Measurements from ENCODE around the gene LHFPL3. TPM values are rescaled to one million over a fixed set of nuclear protein-coding genes. Genes with fewer than 3 reads are reported as not detected.
A peak's percentile ranks its signal among the peaks of the same experiment; 100 is the strongest.

Gene LHFPL3
- total and polyA plus RNA-seq, 2 experiments from 2014 or later: 0.24 TPM; not detected in 1

DNA sequence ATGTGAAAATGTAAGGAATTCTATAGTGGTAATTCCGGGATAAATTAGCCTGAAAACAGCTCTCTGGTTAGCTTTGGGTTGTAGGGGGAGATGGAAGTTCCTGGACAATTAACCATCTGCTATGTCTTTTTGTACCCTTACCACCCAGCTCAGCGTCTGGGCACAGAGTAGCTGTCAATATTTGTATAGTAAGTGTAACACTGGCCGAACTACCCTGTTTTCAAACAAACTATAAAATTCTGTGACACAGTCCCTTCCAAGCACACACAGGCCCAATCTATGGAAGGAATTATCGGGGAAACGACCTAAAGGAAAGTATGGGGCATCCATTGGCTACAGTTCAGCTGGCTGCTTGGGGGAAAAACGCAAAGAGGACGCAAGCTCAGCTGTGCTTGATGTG is 869 bp upstream of the LHFPL3 start (continued):
- TF ChIP-seq CREB1 (CRISPR knock-in tag; IDR thresholded peaks at IDR 0.05; ENCODE audit: low read depth): no peak
- TF ChIP-seq ZNF114 (CRISPR knock-in tag; IDR thresholded peaks at IDR 0.05): no peak

DNA sequence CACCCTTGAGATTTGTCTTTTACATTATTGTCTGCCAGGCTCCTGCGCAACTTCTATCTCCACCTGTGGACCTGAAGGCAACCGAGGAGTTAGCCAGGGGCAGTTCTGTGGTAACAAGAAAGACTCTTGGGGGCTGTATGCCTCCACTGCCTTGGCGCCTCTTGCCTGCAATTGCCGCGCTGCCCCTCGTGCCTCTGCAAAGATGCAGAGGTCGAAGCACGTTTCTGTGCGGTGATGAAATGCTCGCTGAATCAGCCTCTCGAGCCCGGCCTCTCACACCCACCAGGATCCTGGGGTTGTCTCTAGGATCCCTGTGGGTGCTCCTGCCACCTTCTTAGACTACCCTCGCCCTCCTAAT is 486 bp upstream of the LHFPL3 start:
- peak overlapping the region; percentile 74 for H3K4me3 Mint-ChIP-seq
- H3K4me1 Mint-ChIP-seq: peaks cover 9% of the 10 kb centered on the region; the same call in 2 of the 3 replicates
- H3K4me2 ChIP-seq: peak overlapping the region; percentile 99
- no peaks in the 10 kb centered on the region; the same call in 2 of the 3 replicates for H3K9me3 Mint-ChIP-seq
- ATAC-seq: peak; percentile 40
- TF ChIP-seq EZH2 (IDR thresholded peaks at IDR 0.05; ENCODE audit: low read depth, unreplicated experiment) (peak; percentile 24), EZH2phosphoT487 (IDR thresholded peaks at IDR 0.05; ENCODE audit: unreplicated experiment) (no peak)
- H3K9me2 ChIP-seq (ENCODE audit: insufficient read depth): no peaks in the 10 kb centered on the region
- H3K27ac ChIP-seq (ENCODE audit: low read depth): no peak overlapping the region
- H3K27me3 Mint-ChIP-seq (ENCODE audit: insufficient read depth, low read depth, poor library complexity): peaks cover 43% of the 10 kb centered on the region
- H4K20me1 ChIP-seq (replicated peaks; ENCODE audit: insufficient read depth): no peaks in the 10 kb centered on the region
- no peaks in the 10 kb centered on the region for H3K79me2 ChIP-seq (replicated peaks; ENCODE audit: insufficient read depth)
- no peaks in the 10 kb centered on the region; the same call in 2 of the 3 replicates for H3K36me3 Mint-ChIP-seq (ENCODE audit: low read depth)
- peak overlapping the region; percentile 82 for H3K4me3 ChIP-seq
- no peak overlapping the region for H3K27ac Mint-ChIP-seq
- H3K27me3 ChIP-seq (ENCODE audit: insufficient read depth): peaks cover 78% of the 10 kb centered on the region
- H2AFZ ChIP-seq: peak overlapping the region; percentile 99
- DNase-seq (ENCODE audit: low spot score): peak; percentile 52
- no peaks in the 10 kb centered on the region for H3F3A ChIP-seq (replicated peaks; ENCODE audit: low read depth)
- no peaks in the 10 kb centered on the region for H3K36me3 ChIP-seq (ENCODE audit: insufficient read depth)
- peaks cover 6% of the 10 kb centered on the region; the same call in 1 of the 2 replicates for H3K4me1 ChIP-seq (ENCODE audit: insufficient read depth)

DNA sequence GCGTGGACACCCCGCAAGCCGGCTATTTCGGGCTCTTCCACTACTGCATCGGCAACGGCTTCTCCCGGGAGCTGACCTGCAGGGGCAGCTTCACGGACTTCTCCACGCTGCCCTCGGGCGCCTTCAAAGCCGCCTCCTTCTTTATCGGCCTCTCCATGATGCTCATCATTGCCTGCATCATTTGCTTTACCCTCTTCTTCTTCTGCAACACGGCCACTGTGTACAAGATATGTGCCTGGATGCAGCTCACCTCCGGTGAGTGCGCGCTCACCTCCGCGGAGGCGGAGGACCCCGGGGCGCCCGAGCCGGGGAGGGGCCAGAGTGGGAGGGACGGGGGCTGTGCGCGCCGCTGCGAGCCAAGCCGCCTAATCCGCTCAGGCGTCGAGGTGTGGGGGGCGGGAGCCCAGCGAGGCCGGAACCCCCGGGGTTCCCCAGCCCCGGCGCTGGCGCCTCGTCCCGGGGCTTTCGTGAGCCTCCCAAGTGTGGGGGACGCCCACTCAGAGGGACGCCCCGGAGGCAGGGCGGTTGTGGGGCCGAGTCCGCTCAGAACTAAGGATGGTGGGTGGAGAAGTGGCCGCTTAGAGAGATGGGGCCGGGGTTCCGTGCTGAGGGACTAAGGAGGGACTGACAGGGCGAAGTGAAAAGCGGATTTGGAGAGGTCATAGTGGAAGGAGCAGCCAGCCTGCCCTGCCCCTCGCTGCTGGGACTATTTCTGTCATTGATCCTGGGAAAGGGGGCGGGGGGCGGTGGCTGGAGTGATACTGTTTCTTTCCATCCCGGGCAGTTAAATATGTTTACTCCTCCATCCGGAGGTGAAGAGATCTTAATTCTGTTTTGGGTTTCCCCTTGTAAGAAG is 795 bp downstream of the LHFPL3 start:
- peaks cover 78% of the 10 kb centered on the region for H3K27me3 ChIP-seq (ENCODE audit: insufficient read depth)
- H3K36me3 Mint-ChIP-seq (ENCODE audit: low read depth): no peaks in the 10 kb centered on the region; the same call in 2 of the 3 replicates
- TF ChIP-seq, protein P1, sequence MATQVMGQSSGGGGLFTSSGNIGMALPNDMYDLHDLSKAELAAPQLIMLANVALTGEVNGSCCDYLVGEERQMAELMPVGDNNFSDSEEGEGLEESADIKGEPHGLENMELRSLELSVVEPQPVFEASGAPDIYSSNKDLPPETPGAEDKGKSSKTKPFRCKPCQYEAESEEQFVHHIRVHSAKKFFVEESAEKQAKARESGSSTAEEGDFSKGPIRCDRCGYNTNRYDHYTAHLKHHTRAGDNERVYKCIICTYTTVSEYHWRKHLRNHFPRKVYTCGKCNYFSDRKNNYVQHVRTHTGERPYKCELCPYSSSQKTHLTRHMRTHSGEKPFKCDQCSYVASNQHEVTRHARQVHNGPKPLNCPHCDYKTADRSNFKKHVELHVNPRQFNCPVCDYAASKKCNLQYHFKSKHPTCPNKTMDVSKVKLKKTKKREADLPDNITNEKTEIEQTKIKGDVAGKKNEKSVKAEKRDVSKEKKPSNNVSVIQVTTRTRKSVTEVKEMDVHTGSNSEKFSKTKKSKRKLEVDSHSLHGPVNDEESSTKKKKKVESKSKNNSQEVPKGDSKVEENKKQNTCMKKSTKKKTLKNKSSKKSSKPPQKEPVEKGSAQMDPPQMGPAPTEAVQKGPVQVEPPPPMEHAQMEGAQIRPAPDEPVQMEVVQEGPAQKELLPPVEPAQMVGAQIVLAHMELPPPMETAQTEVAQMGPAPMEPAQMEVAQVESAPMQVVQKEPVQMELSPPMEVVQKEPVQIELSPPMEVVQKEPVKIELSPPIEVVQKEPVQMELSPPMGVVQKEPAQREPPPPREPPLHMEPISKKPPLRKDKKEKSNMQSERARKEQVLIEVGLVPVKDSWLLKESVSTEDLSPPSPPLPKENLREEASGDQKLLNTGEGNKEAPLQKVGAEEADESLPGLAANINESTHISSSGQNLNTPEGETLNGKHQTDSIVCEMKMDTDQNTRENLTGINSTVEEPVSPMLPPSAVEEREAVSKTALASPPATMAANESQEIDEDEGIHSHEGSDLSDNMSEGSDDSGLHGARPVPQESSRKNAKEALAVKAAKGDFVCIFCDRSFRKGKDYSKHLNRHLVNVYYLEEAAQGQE (IDR thresholded peaks at IDR 0.05; ENCODE audit: unreplicated experiment): no peak
- TF ChIP-seq EZH2phosphoT487 (IDR thresholded peaks at IDR 0.05; ENCODE audit: unreplicated experiment): peak; percentile 22
- no peak for TF ChIP-seq POLR2AphosphoS5 (IDR thresholded peaks at IDR 0.05; ENCODE audit: low read depth)
- peak overlapping the region; percentile 74 for H3K4me3 Mint-ChIP-seq
- H3K36me3 ChIP-seq (ENCODE audit: insufficient read depth): no peaks in the 10 kb centered on the region
- peaks cover 9% of the 10 kb centered on the region; the same call in 2 of the 3 replicates for H3K4me1 Mint-ChIP-seq
- peaks cover 43% of the 10 kb centered on the region for H3K27me3 Mint-ChIP-seq (ENCODE audit: insufficient read depth, low read depth, poor library complexity)
- peaks cover 6% of the 10 kb centered on the region; the same call in 1 of the 2 replicates for H3K4me1 ChIP-seq (ENCODE audit: insufficient read depth)
- DNase-seq (ENCODE audit: low spot score) (peak; percentile 64), ATAC-seq (peak; percentile 56)
- no peaks in the 10 kb centered on the region for H3K79me2 ChIP-seq (replicated peaks; ENCODE audit: insufficient read depth)
- no peaks in the 10 kb centered on the region; the same call in 2 of the 3 replicates for H3K9me3 Mint-ChIP-seq
- no peak overlapping the region for H3K27ac Mint-ChIP-seq
- peak overlapping the region; percentile 99 for H2AFZ ChIP-seq
- H3K27ac ChIP-seq (ENCODE audit: low read depth): no peak overlapping the region
- peak overlapping the region; percentile 99 for H3K4me2 ChIP-seq
- H4K20me1 ChIP-seq (replicated peaks; ENCODE audit: insufficient read depth): no peaks in the 10 kb centered on the region
- H3F3A ChIP-seq (replicated peaks; ENCODE audit: low read depth): no peaks in the 10 kb centered on the region
- peak overlapping the region; percentile 82 for H3K4me3 ChIP-seq
- no peaks in the 10 kb centered on the region for H3K9me2 ChIP-seq (ENCODE audit: insufficient read depth)
